Heart right ventricle (tissue), 16 donors: ENCODE data around the gene ZNF227. TPM values are rescaled to one million over a fixed set of nuclear protein-coding genes. Genes with fewer than 3 reads are reported as not detected.
A peak's percentile ranks its signal among the peaks of the same experiment; 100 is the strongest.

ENCODE experiments used
- ATAC-seq, 8 donors: fragments of 200-7000 bp; cut with Tn5 transposase; one replicate each; pipeline ENCODE4 v1.9.1; 2020; ENCODE audit warnings: mild to moderate bottlenecking in 8 of 8, moderate library complexity in 8 of 8, moderate number of reproducible peaks in 1 of 8
- DNase-seq, 2 donors: peaks; one replicate each; pipeline ENCODE4 v3.0.0-alpha.2; 2020
- H3K27ac ChIP-seq, 10 donors: fragments of 200-600 bp; sonication (generic) in 2 of 10; one replicate each; pipeline versions ENCODE4 v1.5.0 to v1.8.0; 2020 to 2022; ENCODE audit warnings: mild to moderate bottlenecking in 3 of 10
- H3K27me3 ChIP-seq, 7 donors: fragments of 200-600 bp; one replicate each; pipeline ENCODE4 v1.8.0; 2021 to 2022; ENCODE audit warnings: mild to moderate bottlenecking in 2 of 7
- H3K36me3 ChIP-seq, 9 donors: fragments of 200-600 bp; sonication (generic) in 1 of 9; one replicate each; pipeline versions ENCODE4 v1.5.0 to v1.8.0; 2020 to 2022; ENCODE audit warnings: mild to moderate bottlenecking in 2 of 9
- H3K4me1 ChIP-seq, 9 donors: fragments of 200-600 bp; sonication (generic) in 1 of 9; one replicate each; pipeline versions ENCODE4 v1.5.0 to v1.8.0; 2020 to 2022; ENCODE audit warnings: mild to moderate bottlenecking in 4 of 9
- H3K4me3 ChIP-seq, 10 donors: fragments of 200-600 bp; sonication (generic) in 2 of 10; one replicate each; pipeline versions ENCODE4 v1.5.0 to v1.8.0; 2020 to 2022; ENCODE audit warnings: mild to moderate bottlenecking in 7 of 10, moderate library complexity in 2 of 10
- H3K9me3 ChIP-seq, 11 donors: fragments of 200-600 bp in 10 of 11; sonication (generic) in 2 of 11; one replicate each; pipeline versions ENCODE4 v1.5.0 to v1.8.0; 2013 to 2022; ENCODE audit warnings: mild to moderate bottlenecking in 2 of 11, control low read depth in 1 of 11, moderate library complexity in 1 of 11
- WGBS, 2 donors: extraction: QIAGEN DNeasy Blood & Tissue Kit; methylation state at CpG; one replicate each; pipeline ENCODE4 v1.1.7; 2013; ENCODE audit warnings: inconsistent platforms in 1 of 2; 5-methylcytosine and 5-hydroxymethylcytosine counted together
- intact Hi-C, 10 donors: fragments of 100-400 bp; cut with DNase I; formaldehyde crosslinking; loops; one replicate each; pipeline versions ENCODE4 v1.11.1 to v1.14.2; 2022
- long read RNA-seq, 3 donors: library from polyadenylated mRNA; unstranded; transcript quantifications; one replicate each; pipeline ENCODE4 v2.0.0, GENCODE V29; 2020 to 2021
- polyA plus RNA-seq, 2 donors: library from polyadenylated mRNA; stranded (reverse); fragments of 200-250 nt; gene quantifications; one replicate each; pipeline ENCODE4 v1.2.3, GENCODE V29; 2013
- total RNA-seq, 10 donors: library from RNA; stranded (reverse); fragmentation: NEBNext Ultra II Directional in 3 of 10; extraction: Animal tissue kit (Norgen Biotek cat#: 25700) in 3 of 10; gene quantifications; one replicate each; pipeline versions ENCODE4 v1.2.1 to v1.2.4, GENCODE V29; 2021 to 2023
- TF ChIP-seq, protein P1 (sequence below), 9 donors: fragments of 200-600 bp; sonication (generic) in 2 of 9; IDR thresholded peaks; one replicate each; pipeline versions ENCODE4 v1.5.0 to v1.8.0; 2021 to 2022; ENCODE audit warnings: antibody characterized with exemption in 9 of 9, mild to moderate bottlenecking in 5 of 9, moderate library complexity in 1 of 9
- donor health status: Arrhythmogenic right ventricular cardiomyopathy.
- donor health status: ischemic (EF 13 %, LVEDD 7.1; RV severe dilation, severe dysfunction).
- donor health status: healthy with polysubstance abuse.
- donor health status: DM: no; HTN: yes; CAD: no.
- donor health status: DM: no; HTN: no; CAD: no.
- donor health status: ischemic (EF 25% LVEDD 6.9; RV normal size, moderate dysfunction).
- donor health status: ischemic (EF 25% LVEDD 5.7; RV mildly dilated, moderate dysfunction).
- donor health status: healthy.
- donor health status: DM: yes; HTN: yes; CAD: no.
- donor health status: Ischemic cardiomyopathy.
- donor health status: ischemic (EF 35%, LVEDD 5.7; RV mildly dilated, moderate dysfunction).
- donor health status: nonischemic (EF 11% LVEDD 7.7; RV severe dilation, severe dysfunction).
- donor health status: DM: yes; HTN: yes; CAD: no.
- donor health status: PGD.
- donor health status: ischemic (EF 29% LVEDD 5.4; RV normal size, mild dysfunction).
- donor health status: nonischemic (EF 23%, LVEDD 6.1; RV moderate dilation, normal function).

Gene ZNF227
- total RNA-seq (10 to 100 TPM; 10.6 to 18.1 (median 12.6) TPM), polyA plus RNA-seq (1 to 10 TPM; 4.0 to 4.5 TPM)
- long read RNA-seq, donor 1, partial matches to known transcripts: 4 of 6 reads
- long read RNA-seq, donor 1, other reads (novel, unspliced or antisense): 1 of 6 reads
- long read RNA-seq, donor 2, partial matches to known transcripts: 1 of 8 reads
- long read RNA-seq, donor 2, other reads (novel, unspliced or antisense): 4 of 8 reads
- long read RNA-seq, donor 3, partial matches to known transcripts: 3 of 7 reads
- long read RNA-seq, donor 3, other reads (novel, unspliced or antisense): 3 of 7 reads

DNA sequence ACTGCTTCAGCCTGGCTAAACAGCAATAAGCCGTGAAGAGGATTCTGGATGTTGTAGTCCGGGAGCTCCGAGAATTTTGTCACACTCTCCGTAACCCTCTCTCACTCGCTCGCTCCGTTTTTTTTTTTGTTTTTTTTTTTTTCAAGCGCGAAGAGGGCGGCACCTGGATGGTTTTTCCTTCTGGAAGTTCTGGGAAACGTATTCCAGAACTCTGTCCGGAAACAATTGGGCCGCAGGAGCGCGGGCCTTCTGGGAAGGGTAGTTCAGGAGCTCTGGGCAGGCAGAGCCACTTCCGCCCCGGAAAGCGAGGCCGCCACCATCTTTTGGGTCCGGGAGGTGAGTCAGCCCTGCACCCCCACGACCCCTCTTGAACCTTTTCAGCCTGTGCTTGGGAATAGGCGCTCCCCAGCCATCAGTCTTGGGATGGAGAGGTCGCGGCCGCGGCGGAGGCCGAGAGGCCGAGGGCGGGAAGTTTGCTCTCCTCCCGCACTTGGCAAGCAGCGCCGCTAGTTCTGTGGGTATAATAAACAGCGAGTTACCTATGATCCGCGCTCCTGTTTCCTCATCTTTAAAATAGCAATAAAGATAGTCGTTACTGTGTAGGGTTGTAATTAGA, at the start of gene ZNF227:
TSS of gene ZNF227 (plus strand) at position 283 of the 616 bp plus-strand sequence. CDS start 5,261 bp downstream, outside the sequence.
- peak within 1 kb of the TSS; percentile 63 to 92 (median 86) for H3K27ac ChIP-seq
- H3K4me3 ChIP-seq: peak within 1 kb of the TSS; percentile 55 to 91 (median 81)
- intact Hi-C loops: loop anchor here in 6 of 10 donors (1.0 to 10.0 kb wide), 7 partner anchors 45 to 144 kb away; partner anchors contain the start of genes ZNF235 (in 3 of the 6), ZNF112 (in 2 of the 6), ZNF226 (in 2 of the 6) and ZNF225 (in 1 of the 6)
- no peaks in the 10 kb centered on the region for H3K27me3 ChIP-seq
- TF ChIP-seq, protein P1, sequence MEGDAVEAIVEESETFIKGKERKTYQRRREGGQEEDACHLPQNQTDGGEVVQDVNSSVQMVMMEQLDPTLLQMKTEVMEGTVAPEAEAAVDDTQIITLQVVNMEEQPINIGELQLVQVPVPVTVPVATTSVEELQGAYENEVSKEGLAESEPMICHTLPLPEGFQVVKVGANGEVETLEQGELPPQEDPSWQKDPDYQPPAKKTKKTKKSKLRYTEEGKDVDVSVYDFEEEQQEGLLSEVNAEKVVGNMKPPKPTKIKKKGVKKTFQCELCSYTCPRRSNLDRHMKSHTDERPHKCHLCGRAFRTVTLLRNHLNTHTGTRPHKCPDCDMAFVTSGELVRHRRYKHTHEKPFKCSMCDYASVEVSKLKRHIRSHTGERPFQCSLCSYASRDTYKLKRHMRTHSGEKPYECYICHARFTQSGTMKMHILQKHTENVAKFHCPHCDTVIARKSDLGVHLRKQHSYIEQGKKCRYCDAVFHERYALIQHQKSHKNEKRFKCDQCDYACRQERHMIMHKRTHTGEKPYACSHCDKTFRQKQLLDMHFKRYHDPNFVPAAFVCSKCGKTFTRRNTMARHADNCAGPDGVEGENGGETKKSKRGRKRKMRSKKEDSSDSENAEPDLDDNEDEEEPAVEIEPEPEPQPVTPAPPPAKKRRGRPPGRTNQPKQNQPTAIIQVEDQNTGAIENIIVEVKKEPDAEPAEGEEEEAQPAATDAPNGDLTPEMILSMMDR (IDR thresholded peaks at IDR 0.05): no peak
- ATAC-seq (peak; percentile 97 to 98 (median 98)), DNase-seq (peak; percentile 89 to 93)
- H3K4me1 ChIP-seq: peaks cover 0 to 33% (median 20%) of the 10 kb centered on the region in 9 donors
- 0% methylated on average over 37 of the region's 37 CpGs for WGBS, 2 donors
- peaks cover 0 to 7% (median 0%) of the 10 kb centered on the region in 11 donors for H3K9me3 ChIP-seq
- H3K36me3 ChIP-seq: peaks cover 0 to 33% (median 15%) of the 10 kb centered on the region in 9 donors

DNA sequence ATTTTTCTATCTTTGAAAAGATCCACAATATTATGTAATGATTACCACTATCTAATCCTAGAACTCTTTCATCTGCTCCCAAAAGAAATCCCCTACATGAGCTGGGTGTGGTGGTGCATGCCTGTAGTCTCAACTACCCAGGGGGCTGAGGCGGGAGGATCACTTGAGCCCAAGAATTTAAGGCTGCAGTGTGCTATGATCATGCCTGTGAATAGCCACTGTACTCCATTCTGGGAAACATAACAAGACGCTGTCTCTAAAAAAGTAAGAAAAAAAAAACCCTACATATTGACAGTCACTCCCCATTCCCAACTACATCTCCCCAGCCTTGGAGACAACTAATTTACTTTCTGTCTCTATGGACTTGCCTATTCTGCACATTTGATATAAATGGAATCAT, 48.5 kb upstream of the ZNF227 start:
- TF ChIP-seq, protein P1 (IDR thresholded peaks at IDR 0.05): no peak
- ATAC-seq (no peak), DNase-seq (no peak)
- Histone ChIP-seq H3K4me1 (peaks cover 0 to 17% (median 12%) of the 10 kb centered on the region in 9 donors), H3K36me3 (peaks cover 0 to 31% (median 17%) of the 10 kb centered on the region in 9 donors), H3K4me3 (peak overlapping the region in 1 of 10 donors; percentile 55), H3K9me3 (peaks cover 0 to 75% (median 27%) of the 10 kb centered on the region in 11 donors), H3K27ac (no peak overlapping the region), H3K27me3 (no peaks in the 10 kb centered on the region)
- WGBS, 2 donors: 91 to 93% methylated on average over 2 of the region's 2 CpGs
- intact Hi-C loops: loop anchor here in 5 of 10 donors (1.0 to 10.0 kb wide), 9 partner anchors 22 to 141 kb away; partner anchors contain the start of genes ZNF225 (in 4 of the 5), ZNF234 (in 2 of the 5) and ZNF227 (in 1 of the 5)

DNA sequence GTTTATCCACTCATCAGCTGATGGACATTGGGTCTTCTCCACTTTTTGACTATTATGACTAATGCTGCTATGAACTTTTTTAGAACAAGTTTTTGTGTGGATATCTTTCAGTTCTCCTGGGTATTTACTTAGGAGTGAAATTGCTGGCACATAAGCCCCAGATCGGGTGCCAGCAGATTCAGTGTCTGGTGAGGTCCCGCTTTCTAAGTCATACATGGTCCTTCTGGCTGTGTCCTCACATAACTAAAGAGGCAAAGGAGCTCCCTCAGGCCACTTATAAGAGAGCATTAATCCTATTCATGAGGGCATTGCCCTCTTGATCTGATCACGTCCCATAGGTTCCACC, 48.0 kb upstream of the ZNF227 start:
- TF ChIP-seq, protein P1 (IDR thresholded peaks at IDR 0.05): no peak
- Histone ChIP-seq H3K9me3 (peaks cover 0 to 75% (median 24%) of the 10 kb centered on the region in 11 donors), H3K4me1 (peaks cover 0 to 17% (median 12%) of the 10 kb centered on the region in 9 donors), H3K27ac (peak overlapping the region in 9 of 10 donors; percentile 49 to 92 (median 88)), H3K27me3 (no peaks in the 10 kb centered on the region), H3K36me3 (peaks cover 0 to 37% (median 22%) of the 10 kb centered on the region in 9 donors), H3K4me3 (peak overlapping the region in 9 of 10 donors; percentile 18 to 86 (median 70))
- WGBS, 2 donors: 64 to 65% methylated on average over 3 of the region's 3 CpGs
- DNase-seq (no peak), ATAC-seq (peak in 3 of 8 donors; percentile 1 to 5 (median 1))
- intact Hi-C loops: loop anchor here in 5 of 10 donors (1.0 to 10.0 kb wide), 9 partner anchors 23 to 140 kb away; partner anchors contain the start of genes ZNF225 (in 4 of the 5), ZNF234 (in 2 of the 5) and ZNF227 (in 1 of the 5)
